HepG2 (cell line): Measurements from ENCODE around the gene TSPAN9.

Source experiments
- EZH2 ChIP-seq: conservative IDR thresholded peaks from 2 replicates; pipeline ENCODE4 v1.6.1; 2012; ENCODE audit warnings: mild to moderate bottlenecking, low read depth, low read length, moderate library complexity
- NFE2L2 ChIP-seq: fragments of 150-350 bp; IDR thresholded peaks from 2 replicates; pipeline ENCODE4 v1.6.1; 2014; ENCODE audit warnings: low read length
- POLR2A ChIP-seq, 2 experiments: IDR thresholded peaks; 2 replicates each; pipeline ENCODE4 v1.6.1; 2011; ENCODE audit warnings: low read depth in 2 of 2, low read length in 2 of 2, mild to moderate bottlenecking in 1 of 2, moderate library complexity in 1 of 2; ENCODE audit not compliant: insufficient read depth in 1 of 2
- ZBTB1 ChIP-seq: sonication (generic); formaldehyde crosslinking; IDR thresholded peaks from 2 replicates; pipeline ENCODE4 v1.4.0; 2020; ENCODE audit warnings: missing genetic modification reagents, borderline replicate concordance
- ZNF121 ChIP-seq: sonication (generic); formaldehyde crosslinking; IDR thresholded peaks from 2 replicates; pipeline ENCODE4 v1.5.0; 2020; ENCODE audit warnings: mild to moderate bottlenecking, missing genetic modification reagents
- ZNF274 ChIP-seq: sonication (generic); formaldehyde crosslinking; IDR thresholded peaks from 2 replicates; pipeline ENCODE4 v1.5.1; 2020; ENCODE audit warnings: mild to moderate bottlenecking, missing genetic modification reagents
- ZZZ3 ChIP-seq: sonication (generic); formaldehyde crosslinking; IDR thresholded peaks from 2 replicates; pipeline ENCODE4 v1.4.0; 2020; ENCODE audit warnings: missing genetic modification reagents, mild to moderate bottlenecking, borderline replicate concordance
- TF ChIP-seq, protein P1 (sequence below): sonication (generic); formaldehyde crosslinking; IDR thresholded peaks from 2 replicates; pipeline ENCODE4 v1.4.0; 2020; ENCODE audit warnings: mild to moderate bottlenecking, missing genetic modification reagents
- TF ChIP-seq, protein P2 (sequence below): sonication (generic); formaldehyde crosslinking; IDR thresholded peaks from 2 replicates; pipeline ENCODE4 v1.5.0; 2020; ENCODE audit warnings: mild to moderate bottlenecking, missing genetic modification reagents, moderate library complexity
- TF ChIP-seq, protein P3 (sequence below): conservative IDR thresholded peaks from 2 replicates; pipeline ENCODE4 v1.6.1; 2018; ENCODE audit warnings: missing genetic modification reagents

DNA sequence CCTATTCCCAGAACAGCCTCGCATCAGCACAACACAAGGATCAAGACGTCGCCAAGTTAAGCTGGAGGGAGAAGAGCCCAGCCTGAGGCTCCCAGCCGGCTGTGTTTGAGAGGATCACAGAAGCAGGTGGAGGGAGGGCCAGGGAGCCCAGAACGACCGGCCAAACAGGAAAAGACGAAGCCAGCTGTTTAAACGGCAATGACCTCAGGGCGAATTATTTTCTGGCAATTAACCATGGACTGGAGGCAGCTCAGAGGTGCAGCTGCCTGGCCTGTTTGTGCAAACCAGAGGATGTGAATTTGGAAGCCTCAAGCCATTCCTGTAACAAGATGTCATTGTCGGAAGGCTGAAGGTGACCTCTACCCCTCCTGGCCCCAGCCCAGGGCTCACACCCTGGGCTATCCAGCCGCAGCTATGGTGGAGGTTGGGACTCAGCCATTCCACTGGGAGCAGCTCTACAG, 238.1 kb downstream of the TSPAN9 start:
- TF ChIP-seq, protein P1, sequence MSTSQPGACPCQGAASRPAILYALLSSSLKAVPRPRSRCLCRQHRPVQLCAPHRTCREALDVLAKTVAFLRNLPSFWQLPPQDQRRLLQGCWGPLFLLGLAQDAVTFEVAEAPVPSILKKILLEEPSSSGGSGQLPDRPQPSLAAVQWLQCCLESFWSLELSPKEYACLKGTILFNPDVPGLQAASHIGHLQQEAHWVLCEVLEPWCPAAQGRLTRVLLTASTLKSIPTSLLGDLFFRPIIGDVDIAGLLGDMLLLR: no peak
- TF ChIP-seq ZNF274 (CRISPR knock-in tag) (no peak), ZNF121 (CRISPR knock-in tag) (no peak), POLR2A (IDR thresholded peaks at IDR 0.05; ENCODE audit: insufficient read depth in 1 of 2, low read depth in 2 of 2, low read length in 2 of 2) (no peak), EZH2 (no peak), NFE2L2 (no peak), ZZZ3 (CRISPR knock-in tag) (no peak), ZBTB1 (CRISPR knock-in tag) (no peak)
- TF ChIP-seq, protein P2, sequence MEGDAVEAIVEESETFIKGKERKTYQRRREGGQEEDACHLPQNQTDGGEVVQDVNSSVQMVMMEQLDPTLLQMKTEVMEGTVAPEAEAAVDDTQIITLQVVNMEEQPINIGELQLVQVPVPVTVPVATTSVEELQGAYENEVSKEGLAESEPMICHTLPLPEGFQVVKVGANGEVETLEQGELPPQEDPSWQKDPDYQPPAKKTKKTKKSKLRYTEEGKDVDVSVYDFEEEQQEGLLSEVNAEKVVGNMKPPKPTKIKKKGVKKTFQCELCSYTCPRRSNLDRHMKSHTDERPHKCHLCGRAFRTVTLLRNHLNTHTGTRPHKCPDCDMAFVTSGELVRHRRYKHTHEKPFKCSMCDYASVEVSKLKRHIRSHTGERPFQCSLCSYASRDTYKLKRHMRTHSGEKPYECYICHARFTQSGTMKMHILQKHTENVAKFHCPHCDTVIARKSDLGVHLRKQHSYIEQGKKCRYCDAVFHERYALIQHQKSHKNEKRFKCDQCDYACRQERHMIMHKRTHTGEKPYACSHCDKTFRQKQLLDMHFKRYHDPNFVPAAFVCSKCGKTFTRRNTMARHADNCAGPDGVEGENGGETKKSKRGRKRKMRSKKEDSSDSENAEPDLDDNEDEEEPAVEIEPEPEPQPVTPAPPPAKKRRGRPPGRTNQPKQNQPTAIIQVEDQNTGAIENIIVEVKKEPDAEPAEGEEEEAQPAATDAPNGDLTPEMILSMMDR (CRISPR knock-in tag): no peak
- TF ChIP-seq, protein P3, sequence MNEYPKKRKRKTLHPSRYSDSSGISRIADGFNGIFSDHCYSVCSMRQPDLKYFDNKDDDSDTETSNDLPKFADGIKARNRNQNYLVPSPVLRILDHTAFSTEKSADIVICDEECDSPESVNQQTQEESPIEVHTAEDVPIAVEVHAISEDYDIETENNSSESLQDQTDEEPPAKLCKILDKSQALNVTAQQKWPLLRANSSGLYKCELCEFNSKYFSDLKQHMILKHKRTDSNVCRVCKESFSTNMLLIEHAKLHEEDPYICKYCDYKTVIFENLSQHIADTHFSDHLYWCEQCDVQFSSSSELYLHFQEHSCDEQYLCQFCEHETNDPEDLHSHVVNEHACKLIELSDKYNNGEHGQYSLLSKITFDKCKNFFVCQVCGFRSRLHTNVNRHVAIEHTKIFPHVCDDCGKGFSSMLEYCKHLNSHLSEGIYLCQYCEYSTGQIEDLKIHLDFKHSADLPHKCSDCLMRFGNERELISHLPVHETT: no peak
